Neuronal stem cell (in vitro differentiated cells): ENCODE measurements around the gene VGF.

ENCODE experiments used
- DNase-seq: peaks from one replicate; pipeline ENCODE4 v3.0.0-alpha.2; 2013; ENCODE audit warnings: low spot score
- H2AFZ ChIP-seq: one replicate; pipeline ENCODE4 v1.6.1; 2013; ENCODE audit warnings: mild to moderate bottlenecking, low read length, inconsistent platforms
- H2AK5ac ChIP-seq: 2 replicates; pipeline ENCODE4 v1.6.1; 2013; ENCODE audit warnings: low read depth, mild to moderate bottlenecking, inconsistent platforms, low read length, moderate library complexity, mixed read lengths
- H2BK120ac ChIP-seq: 2 replicates; pipeline ENCODE4 v1.6.1; 2013; ENCODE audit warnings: low read depth, mild to moderate bottlenecking, inconsistent platforms, low read length, moderate library complexity, mixed read lengths
- H2BK12ac ChIP-seq: one replicate; pipeline ENCODE4 v1.6.1; 2013; ENCODE audit warnings: low read length, inconsistent platforms
- H2BK15ac ChIP-seq: 2 replicates; pipeline ENCODE4 v1.6.1; 2013; ENCODE audit warnings: mild to moderate bottlenecking, low read length, inconsistent platforms, mixed read lengths
- H2BK5ac ChIP-seq: one replicate; pipeline ENCODE4 v1.6.1; 2013; ENCODE audit warnings: inconsistent platforms, mild to moderate bottlenecking, low read length, moderate library complexity
- H3K14ac ChIP-seq: one replicate; pipeline ENCODE4 v1.6.1; 2013; ENCODE audit warnings: low read length, inconsistent platforms
- H3K18ac ChIP-seq: 2 replicates; pipeline ENCODE4 v1.6.1; 2013; ENCODE audit warnings: low read length, inconsistent platforms
- H3K23ac ChIP-seq: 2 replicates; pipeline ENCODE4 v1.6.1; 2013; ENCODE audit warnings: low read depth, mild to moderate bottlenecking, mixed read lengths, low read length, inconsistent platforms; ENCODE audit not compliant: poor library complexity
- H3K27ac ChIP-seq: replicated peaks from 3 replicates; pipeline ENCODE4 v1.5.1; 2013; ENCODE audit warnings: low read length, inconsistent platforms
- H3K27me3 ChIP-seq, 3 experiments: 2 replicates each; pipeline ENCODE4 v1.6.1; 2013; ENCODE audit warnings: low read length in 3 of 3, mild to moderate bottlenecking in 2 of 3, inconsistent platforms in 1 of 3, low read depth in 1 of 3, mixed read lengths in 1 of 3, moderate library complexity in 1 of 3; ENCODE audit not compliant: control insufficient read depth in 3 of 3, insufficient read depth in 3 of 3
- H3K36me3 ChIP-seq, 2 donors: replicated peaks in 1 of 2; 2 replicates each; pipeline ENCODE4 v1.6.1; 2013; ENCODE audit warnings: low read length in 2 of 2; ENCODE audit not compliant: control insufficient read depth in 2 of 2, insufficient read depth in 2 of 2
- H3K4ac ChIP-seq: 2 replicates; pipeline ENCODE4 v1.6.1; 2013; ENCODE audit warnings: inconsistent platforms, mild to moderate bottlenecking, low read length, moderate library complexity
- H3K4me1 ChIP-seq, 2 donors: 1 replicate in 1 of 2; 2 replicates in 1 of 2; pipeline ENCODE4 v1.6.1; 2013; ENCODE audit warnings: low read length in 2 of 2, low read depth in 1 of 2; ENCODE audit not compliant: control insufficient read depth in 2 of 2, insufficient read depth in 1 of 2
- H3K4me2 ChIP-seq: one replicate; pipeline ENCODE4 v1.6.1; 2013; ENCODE audit warnings: mild to moderate bottlenecking, low read length, inconsistent platforms; ENCODE audit not compliant: insufficient read depth, poor library complexity, severe bottlenecking
- H3K4me3 ChIP-seq, 2 donors: 2 replicates each; pipeline ENCODE4 v1.5.1; 2013; ENCODE audit warnings: low read length in 2 of 2, mild to moderate bottlenecking in 2 of 2, inconsistent platforms in 1 of 2, moderate library complexity in 1 of 2
- H3K79me1 ChIP-seq: one replicate; pipeline ENCODE4 v1.6.1; 2013; ENCODE audit warnings: low read depth, mild to moderate bottlenecking, inconsistent platforms, low read length, moderate library complexity
- H3K9ac ChIP-seq: one replicate; pipeline ENCODE4 v1.6.1; 2013; ENCODE audit warnings: mild to moderate bottlenecking, low read depth, low read length, inconsistent platforms; ENCODE audit not compliant: poor library complexity
- H3K9me3 ChIP-seq, 2 donors: replicated peaks in 1 of 2; 2 replicates each; pipeline versions ENCODE3 to v1.6.1; 2013; ENCODE audit warnings: low read length in 2 of 2, mild to moderate bottlenecking in 2 of 2, inconsistent platforms in 1 of 2, low read depth in 1 of 2, mixed read lengths in 1 of 2, moderate library complexity in 1 of 2; ENCODE audit not compliant: control insufficient read depth in 2 of 2, insufficient read depth in 1 of 2
- H4K8ac ChIP-seq: one replicate; pipeline ENCODE4 v1.6.1; 2013; ENCODE audit warnings: low read depth, mild to moderate bottlenecking, inconsistent platforms, low read length, moderate library complexity
- H4K91ac ChIP-seq: one replicate; pipeline ENCODE4 v1.6.1; 2013; ENCODE audit warnings: low read length, low read depth, mild to moderate bottlenecking, inconsistent platforms; ENCODE audit not compliant: poor library complexity
- WGBS, 2 donors: extraction: QIAGEN DNeasy Blood & Tissue Kit; methylation state at CpG; one replicate each; pipeline ENCODE4 v1.1.7; 2013; ENCODE audit warnings: missing lambda C conversion rate in 2 of 2, mixed read lengths in 1 of 2; ENCODE audit not compliant: insufficient read length in 2 of 2, insufficient replicate concordance in 1 of 2; ENCODE audit errors: extremely low coverage in 2 of 2; 5-methylcytosine and 5-hydroxymethylcytosine counted together

The VGF gene

GRCh38 chr7:101208794-101209193 is 43.4 kb upstream of the VGF start:
- Histone ChIP-seq H4K91ac (no peak overlapping the region), H3K4me1 (no peaks in the 10 kb centered on the region), H3K9ac (no peak overlapping the region), H3K36me3 (peaks cover 20 to 42% of the 10 kb centered on the region in 2 donors), H2AFZ (no peak overlapping the region), H2AK5ac (no peak overlapping the region), H2BK12ac (no peak overlapping the region), H3K4ac (no peak overlapping the region), H3K18ac (peak overlapping the region; percentile 38), H2BK5ac (no peak overlapping the region), H3K27me3 (peaks cover 0 to under 1% (median 0%) of the 10 kb centered on the region in 3 experiments), H2BK15ac (no peak overlapping the region), H3K9me3 (no peaks in the 10 kb centered on the region), H3K14ac (no peak overlapping the region), H3K79me1 (no peaks in the 10 kb centered on the region), H4K8ac (no peak overlapping the region), H3K4me2 (no peak overlapping the region), H3K23ac (no peak overlapping the region), H3K4me3 (peak overlapping the region in 1 of 2 donors; percentile 70), H3K27ac (no peak overlapping the region), H2BK120ac (no peak overlapping the region)
- no peak for DNase-seq
- no CpG with 5 or more reads among the region's 14 CpGs for WGBS, 2 donors

- no CpG with 5 or more reads among the region's 17 CpGs for WGBS, 2 donors
- H2AFZ ChIP-seq: no peak overlapping the region
- peaks cover 19 to 37% of the 10 kb centered on the region in 2 donors for H3K36me3 ChIP-seq
- no peak overlapping the region for H3K23ac ChIP-seq
- no peak overlapping the region for H3K4me3 ChIP-seq
- no peak overlapping the region for H2BK5ac ChIP-seq
- no peak overlapping the region for H3K4ac ChIP-seq
- no peaks in the 10 kb centered on the region for H3K4me1 ChIP-seq
- no peak overlapping the region for H3K18ac ChIP-seq
- no peak overlapping the region for H2BK120ac ChIP-seq
- no peaks in the 10 kb centered on the region for H3K79me1 ChIP-seq
- no peak overlapping the region for H4K8ac ChIP-seq
- peaks cover 0 to 14% (median 10%) of the 10 kb centered on the region in 3 experiments for H3K27me3 ChIP-seq
- H2BK12ac ChIP-seq: no peak overlapping the region
- no peak overlapping the region for H3K4me2 ChIP-seq
- H2BK15ac ChIP-seq: no peak overlapping the region
- no peak overlapping the region for H2AK5ac ChIP-seq
- H3K14ac ChIP-seq: no peak overlapping the region
- no peak overlapping the region for H3K9ac ChIP-seq
- no peak for DNase-seq
- H4K91ac ChIP-seq: no peak overlapping the region
- H3K9me3 ChIP-seq: no peaks in the 10 kb centered on the region
- no peak overlapping the region for H3K27ac ChIP-seq
Measured at GRCh38 chr7:101207459-101207858, 42.1 kb upstream of the VGF start.

GRCh38 chr7:101206665-101207042 is 41.3 kb upstream of the VGF start:
- H3K23ac ChIP-seq: no peak overlapping the region
- H3K9ac ChIP-seq: no peak overlapping the region
- no peak overlapping the region for H3K18ac ChIP-seq
- H3K4me2 ChIP-seq: no peak overlapping the region
- no CpG with 5 or more reads among the region's 19 CpGs for WGBS, 2 donors
- H3K4me1 ChIP-seq: peaks cover 2 to 3% of the 10 kb centered on the region in 2 donors
- no peak overlapping the region for H2BK15ac ChIP-seq
- H2AK5ac ChIP-seq: no peak overlapping the region
- no peak overlapping the region for H3K27ac ChIP-seq
- no peak overlapping the region for H3K14ac ChIP-seq
- H3K9me3 ChIP-seq: no peaks in the 10 kb centered on the region
- no peaks in the 10 kb centered on the region for H3K79me1 ChIP-seq
- H2AFZ ChIP-seq: no peak overlapping the region
- H2BK5ac ChIP-seq: peak overlapping the region; percentile 53
- H2BK12ac ChIP-seq: no peak overlapping the region
- H3K4ac ChIP-seq: no peak overlapping the region
- peaks cover 14 to 29% of the 10 kb centered on the region in 2 donors for H3K36me3 ChIP-seq
- H4K91ac ChIP-seq: no peak overlapping the region
- peaks cover 8 to 22% (median 19%) of the 10 kb centered on the region in 3 experiments for H3K27me3 ChIP-seq
- DNase-seq: no peak
- no peak overlapping the region for H3K4me3 ChIP-seq
- no peak overlapping the region for H2BK120ac ChIP-seq
- H4K8ac ChIP-seq: no peak overlapping the region

- H3K4me3 ChIP-seq: no peak overlapping the region
- no peak for DNase-seq
- peaks cover 9 to 27% (median 21%) of the 10 kb centered on the region in 3 experiments for H3K27me3 ChIP-seq
- peak overlapping the region; percentile 53 for H2BK5ac ChIP-seq
- no peak overlapping the region for H2AFZ ChIP-seq
- H3K18ac ChIP-seq: no peak overlapping the region
- peaks cover 13 to 23% of the 10 kb centered on the region in 2 donors for H3K36me3 ChIP-seq
- peaks cover 3 to 6% of the 10 kb centered on the region in 2 donors for H3K4me1 ChIP-seq
- no peak overlapping the region for H2BK12ac ChIP-seq
- H2BK120ac ChIP-seq: no peak overlapping the region
- H2BK15ac ChIP-seq: no peak overlapping the region
- H3K4ac ChIP-seq: no peak overlapping the region
- no peak overlapping the region for H3K27ac ChIP-seq
- H3K9me3 ChIP-seq: no peaks in the 10 kb centered on the region
- no peak overlapping the region for H3K14ac ChIP-seq
- no peak overlapping the region for H3K23ac ChIP-seq
- no peak overlapping the region for H2AK5ac ChIP-seq
- H4K91ac ChIP-seq: no peak overlapping the region
- no CpG with 5 or more reads among the region's 32 CpGs for WGBS, 2 donors
- H3K9ac ChIP-seq: no peak overlapping the region
- no peak overlapping the region for H4K8ac ChIP-seq
- no peak overlapping the region for H3K4me2 ChIP-seq
- H3K79me1 ChIP-seq: no peaks in the 10 kb centered on the region
Measured at GRCh38 chr7:101205901-101206664, 40.7 kb upstream of the VGF start.
